Suppressor macrophage treated with lipopolysaccharide for 1 hour (primary cell): ENCODE measurements around the gene SPA17.

Source experiments
- DNase-seq, 3 donors: peaks; one replicate each; pipeline ENCODE4 v3.0.0-alpha.2; 2020 to 2022

Gene SPA17

GRCh38 chr11:124673333-124674167, at the start of gene SPA17, which contains the start of gene SIAE:
SPA17 (plus strand) TSS chr11:124673904; CDS start chr11:124675265, 1,361 bp downstream.
SIAE (minus strand) TSS chr11:124673739; CDS start chr11:124673708, 31 bp downstream.
- peak; percentile 94 to 97 (median 96) for DNase-seq

- DNase-seq = peak in 1 of 3 donors; percentile 14
Measured at GRCh38 chr11:124625504-124626168, 48.1 kb upstream of the SPA17 start.

GRCh38 chr11:124627546-124627945, 46.2 kb upstream of the SPA17 start:
- no peak for DNase-seq

GRCh38 chr11:124629961-124630360, 43.7 kb upstream of the SPA17 start:
- DNase-seq = no peak

- DNase-seq = no peak
Measured at GRCh38 chr11:124633355-124633754, 40.3 kb upstream of the SPA17 start.

GRCh38 chr11:124635932-124636331, 37.8 kb upstream of the SPA17 start:
- DNase-seq = no peak

- no peak for DNase-seq
Measured at GRCh38 chr11:124638500-124638899, 35.2 kb upstream of the SPA17 start.

GRCh38 chr11:124639186-124639585, 34.5 kb upstream of the SPA17 start:
- no peak for DNase-seq

- DNase-seq = no peak
Measured at GRCh38 chr11:124640666-124641065, 33.0 kb upstream of the SPA17 start.

GRCh38 chr11:124642628-124643027, 31.1 kb upstream of the SPA17 start:
- no peak for DNase-seq

GRCh38 chr11:124643042-124643604, 30.6 kb upstream of the SPA17 start:
- no peak for DNase-seq

GRCh38 chr11:124643605-124644425, 29.9 kb upstream of the SPA17 start:
- peak in 1 of 3 donors; percentile 35 for DNase-seq

GRCh38 chr11:124644426-124645280, 29.1 kb upstream of the SPA17 start:
- peak; percentile 67 to 72 (median 69) for DNase-seq

- no peak for DNase-seq
Measured at GRCh38 chr11:124646148-124646547, 27.6 kb upstream of the SPA17 start.

- DNase-seq = no peak
Measured at GRCh38 chr11:124648610-124649009, 25.1 kb upstream of the SPA17 start.

- DNase-seq = no peak
Measured at GRCh38 chr11:124656774-124657630, 16.7 kb upstream of the SPA17 start.

GRCh38 chr11:124657904-124658303, 15.8 kb upstream of the SPA17 start:
- no peak for DNase-seq

- DNase-seq = no peak
Measured at GRCh38 chr11:124658501-124658900, 15.2 kb upstream of the SPA17 start.

- no peak for DNase-seq
Measured at GRCh38 chr11:124658986-124659385, 14.7 kb upstream of the SPA17 start.

GRCh38 chr11:124661553-124661952, 12.2 kb upstream of the SPA17 start:
- DNase-seq = no peak

- DNase-seq = no peak
Measured at GRCh38 chr11:124662106-124662505, 11.6 kb upstream of the SPA17 start.
